Mesenchymal stem cell (in vitro differentiated cells and primary cell): ENCODE measurements around the gene ARL6.
A peak's percentile ranks its signal among the peaks of the same experiment; 100 is the strongest.

Experiments
- DNase-seq: peaks from one replicate; pipeline ENCODE4 v3.0.0-alpha.2; 2013
- H2AFZ ChIP-seq: one replicate; pipeline ENCODE4 v1.6.1; 2013; ENCODE audit warnings: low read depth, mild to moderate bottlenecking, control low read depth, inconsistent platforms, low read length, moderate library complexity
- H2AK5ac ChIP-seq: 2 replicates; pipeline ENCODE4 v1.6.1; 2013; ENCODE audit warnings: low read length, moderate library complexity, mild to moderate bottlenecking, inconsistent platforms; ENCODE audit not compliant: severe bottlenecking
- H2BK120ac ChIP-seq: one replicate; pipeline ENCODE4 v1.6.1; 2013; ENCODE audit warnings: low read depth, mild to moderate bottlenecking, inconsistent platforms, low read length, moderate library complexity
- H2BK12ac ChIP-seq, 2 experiments: one replicate each; pipeline ENCODE4 v1.6.1; 2013; ENCODE audit warnings: inconsistent platforms in 2 of 2, low read length in 2 of 2, mild to moderate bottlenecking in 2 of 2, moderate library complexity in 2 of 2, control low read depth in 1 of 2
- H2BK15ac ChIP-seq: one replicate; pipeline ENCODE4 v1.6.1; 2013; ENCODE audit warnings: mild to moderate bottlenecking, low read depth, inconsistent platforms; ENCODE audit not compliant: poor library complexity, severe bottlenecking
- H2BK5ac ChIP-seq: 2 replicates; pipeline ENCODE4 v1.6.1; 2013; ENCODE audit warnings: low read depth, mild to moderate bottlenecking, low read length, control low read depth, inconsistent platforms; ENCODE audit not compliant: poor library complexity, severe bottlenecking
- H3K14ac ChIP-seq, 2 experiments: one replicate each; pipeline ENCODE4 v1.6.1; 2013; ENCODE audit warnings: inconsistent platforms in 2 of 2, low read length in 2 of 2, control low read depth in 1 of 2, mild to moderate bottlenecking in 1 of 2, moderate library complexity in 1 of 2
- H3K18ac ChIP-seq, 2 experiments: one replicate each; pipeline ENCODE4 v1.6.1; 2013; ENCODE audit warnings: inconsistent platforms in 2 of 2, low read length in 2 of 2, control low read depth in 1 of 2, low read depth in 1 of 2, mild to moderate bottlenecking in 1 of 2
- H3K23ac ChIP-seq, 2 experiments: one replicate each; pipeline ENCODE4 v1.6.1; 2013; ENCODE audit warnings: inconsistent platforms in 2 of 2, low read length in 2 of 2, mild to moderate bottlenecking in 2 of 2, moderate library complexity in 2 of 2, control low read depth in 1 of 2
- H3K27ac ChIP-seq: 2 replicates; pipeline ENCODE4 v1.5.1; 2013; ENCODE audit warnings: mild to moderate bottlenecking, moderate library complexity, low read length, control low read depth, inconsistent platforms; ENCODE audit not compliant: poor library complexity, severe bottlenecking
- H3K27me3 ChIP-seq, 2 experiments: 2 replicates each; pipeline versions ENCODE4 v1.6.1 to v1.7.0; 2013; ENCODE audit warnings: low read length in 2 of 2, mild to moderate bottlenecking in 2 of 2, moderate library complexity in 2 of 2, control low read depth in 1 of 2, inconsistent platforms in 1 of 2; ENCODE audit not compliant: control insufficient read depth in 1 of 2, insufficient read depth in 1 of 2
- H3K36me3 ChIP-seq, 2 experiments: 2 replicates each; pipeline versions ENCODE4 v1.6.1 to v1.7.0; 2013; ENCODE audit warnings: low read length in 2 of 2, control low read depth in 1 of 2, inconsistent platforms in 1 of 2, low read depth in 1 of 2, mild to moderate bottlenecking in 1 of 2; ENCODE audit not compliant: insufficient read depth in 2 of 2, control insufficient read depth in 1 of 2
- H3K4ac ChIP-seq, 2 experiments: one replicate each; pipeline ENCODE4 v1.6.1; 2013; ENCODE audit warnings: inconsistent platforms in 2 of 2, low read length in 2 of 2, mild to moderate bottlenecking in 2 of 2, moderate library complexity in 2 of 2, control low read depth in 1 of 2, low read depth in 1 of 2
- H3K4me1 ChIP-seq: 2 replicates; pipeline ENCODE4 v1.6.1; 2013; ENCODE audit warnings: low read depth, low read length, control low read depth; ENCODE audit not compliant: control insufficient read depth, insufficient read depth
- H3K4me2 ChIP-seq: 2 replicates; pipeline ENCODE4 v1.6.1; 2013; ENCODE audit warnings: low read length, mild to moderate bottlenecking, inconsistent platforms; ENCODE audit not compliant: poor library complexity, severe bottlenecking
- H3K4me3 ChIP-seq, 2 experiments: 2 replicates each; pipeline versions ENCODE4 v1.5.1 to v1.7.0; 2013; ENCODE audit warnings: low read length in 2 of 2, mild to moderate bottlenecking in 2 of 2, control low read depth in 1 of 2, low read depth in 1 of 2; ENCODE audit not compliant: insufficient read depth in 1 of 2
- H3K79me1 ChIP-seq: replicated peaks from 2 replicates; pipeline ENCODE4 v1.6.1; 2013; ENCODE audit warnings: mild to moderate bottlenecking, control low read depth, low read length, inconsistent platforms; ENCODE audit not compliant: poor library complexity, severe bottlenecking
- H3K9ac ChIP-seq: 2 replicates; pipeline ENCODE4 v1.7.0; 2013; ENCODE audit warnings: mild to moderate bottlenecking, low read length, moderate library complexity
- H3K9me3 ChIP-seq: 2 replicates; pipeline ENCODE4 v1.7.0; 2013; ENCODE audit warnings: mild to moderate bottlenecking, low read length; ENCODE audit not compliant: control insufficient read depth
- H4K8ac ChIP-seq: one replicate; pipeline ENCODE4 v1.6.1; 2013; ENCODE audit warnings: inconsistent platforms, mild to moderate bottlenecking, low read length, moderate library complexity
- H4K91ac ChIP-seq: one replicate; pipeline ENCODE4 v1.6.1; 2013; ENCODE audit warnings: mild to moderate bottlenecking, low read length, inconsistent platforms
- WGBS: methylation state at CpG from one replicate; pipeline ENCODE4 v1.1.7; 2013; ENCODE audit warnings: mixed read lengths; 5-methylcytosine and 5-hydroxymethylcytosine counted together

The ARL6 gene

GRCh38 chr3:97823046-97824004 is 58.8 kb downstream of the ARL6 start:
- H4K91ac ChIP-seq = no peak overlapping the region
- H3K23ac ChIP-seq = peak overlapping the region in 1 of 2 experiments; percentile 5
- H2BK12ac ChIP-seq = no peak overlapping the region
- H3K4me2 ChIP-seq = peak overlapping the region; percentile 88
- H3K36me3 ChIP-seq = no peaks in the 10 kb centered on the region
- H2BK120ac ChIP-seq = no peak overlapping the region
- peak overlapping the region in 1 of 2 experiments; percentile 16 for H3K18ac ChIP-seq
- 42% methylated on average over 16 of the region's 17 CpGs for WGBS
- H4K8ac ChIP-seq = no peak overlapping the region
- H2AFZ ChIP-seq = no peak overlapping the region
- H3K79me1 ChIP-seq = peaks cover 18% of the 10 kb centered on the region
- peaks cover 4% of the 10 kb centered on the region for H3K4me1 ChIP-seq
- no peaks in the 10 kb centered on the region for H3K9me3 ChIP-seq
- H2AK5ac ChIP-seq = no peak overlapping the region
- no peak overlapping the region for H3K4ac ChIP-seq
- no peak overlapping the region for H3K14ac ChIP-seq
- no peak overlapping the region for H2BK15ac ChIP-seq
- H3K27ac ChIP-seq = no peak overlapping the region
- no peak overlapping the region for H2BK5ac ChIP-seq
- H3K4me3 ChIP-seq = peak overlapping the region in 1 of 2 experiments; percentile 91
- H3K9ac ChIP-seq = peak overlapping the region; percentile 91
- no peaks in the 10 kb centered on the region for H3K27me3 ChIP-seq
- DNase-seq = peak; percentile 38

GRCh38 chr3:97825101-97825500 is 60.5 kb downstream of the ARL6 start:
- Histone ChIP-seq H2BK12ac (no peak overlapping the region), H3K27me3 (no peaks in the 10 kb centered on the region), H3K18ac (no peak overlapping the region), H3K27ac (no peak overlapping the region), H4K91ac (no peak overlapping the region), H3K14ac (no peak overlapping the region), H2BK5ac (no peak overlapping the region), H3K9me3 (no peaks in the 10 kb centered on the region), H4K8ac (no peak overlapping the region), H2AK5ac (no peak overlapping the region), H2AFZ (no peak overlapping the region), H3K9ac (no peak overlapping the region), H3K4me2 (no peak overlapping the region), H3K79me1 (peaks cover 20% of the 10 kb centered on the region), H3K4me3 (no peak overlapping the region), H2BK120ac (no peak overlapping the region), H3K4me1 (peaks cover 4% of the 10 kb centered on the region), H3K4ac (no peak overlapping the region), H3K23ac (no peak overlapping the region), H3K36me3 (no peaks in the 10 kb centered on the region), H2BK15ac (no peak overlapping the region)
- WGBS = 100% methylated on average over 1 of the region's 1 CpG
- DNase-seq = no peak

GRCh38 chr3:97827741-97828471 is 63.3 kb downstream of the ARL6 start:
- H4K8ac ChIP-seq = no peak overlapping the region
- no peak overlapping the region for H2BK15ac ChIP-seq
- no peaks in the 10 kb centered on the region for H3K27me3 ChIP-seq
- no peak overlapping the region for H3K4me2 ChIP-seq
- H3K23ac ChIP-seq = no peak overlapping the region
- no peak overlapping the region for H2BK120ac ChIP-seq
- no peak overlapping the region for H2AK5ac ChIP-seq
- WGBS = 95% methylated on average over 2 of the region's 2 CpGs
- peaks cover 20% of the 10 kb centered on the region for H3K79me1 ChIP-seq
- no peak overlapping the region for H3K14ac ChIP-seq
- DNase-seq = no peak
- H3K18ac ChIP-seq = no peak overlapping the region
- no peak overlapping the region for H3K27ac ChIP-seq
- no peak overlapping the region for H2AFZ ChIP-seq
- no peak overlapping the region for H4K91ac ChIP-seq
- H3K9ac ChIP-seq = no peak overlapping the region
- H2BK12ac ChIP-seq = no peak overlapping the region
- H2BK5ac ChIP-seq = no peak overlapping the region
- H3K4ac ChIP-seq = no peak overlapping the region
- H3K4me3 ChIP-seq = no peak overlapping the region
- H3K9me3 ChIP-seq = no peaks in the 10 kb centered on the region
- peaks cover 2% of the 10 kb centered on the region for H3K4me1 ChIP-seq
- H3K36me3 ChIP-seq = no peaks in the 10 kb centered on the region

- Histone ChIP-seq H2AK5ac (no peak overlapping the region), H3K23ac (no peak overlapping the region), H3K18ac (no peak overlapping the region), H3K9ac (no peak overlapping the region), H3K36me3 (no peaks in the 10 kb centered on the region), H3K9me3 (no peaks in the 10 kb centered on the region), H2BK12ac (no peak overlapping the region), H2BK5ac (no peak overlapping the region), H3K14ac (no peak overlapping the region), H3K79me1 (peaks cover 18% of the 10 kb centered on the region), H4K8ac (no peak overlapping the region), H2BK120ac (no peak overlapping the region), H3K27me3 (no peaks in the 10 kb centered on the region), H3K4me1 (no peaks in the 10 kb centered on the region), H2AFZ (no peak overlapping the region), H3K4me2 (no peak overlapping the region), H2BK15ac (no peak overlapping the region), H3K4me3 (no peak overlapping the region), H4K91ac (no peak overlapping the region), H3K27ac (no peak overlapping the region), H3K4ac (no peak overlapping the region)
- WGBS = no CpG with 5 or more reads among the region's 2 CpGs
- DNase-seq = no peak
Observed at GRCh38 chr3:97829198-97829597, 64.6 kb downstream of the ARL6 start.
